ENCODE measurements around the gene SLC26A11. TPM values are rescaled to one million over a fixed set of nuclear protein-coding genes. Genes with fewer than 3 reads are reported as not detected.

The SLC26A11 gene
- total RNA-seq, 3 donors from 2014 or later (not counting 1 experiment from before 2014, with no cell fraction given), result 33.9 to 37.6 (median 35.8) TPM

- Mint-ChIP-seq H3K36me3 (no peaks in the 10 kb centered on the region), H3K27ac (no peak overlapping the region)
Observed at GRCh38 chr17:80202197-80202596, 18.0 kb upstream of the SLC26A11 start.

GRCh38 chr17:80203471-80203963, 16.7 kb upstream of the SLC26A11 start:
- Histone ChIP-seq H3K9me3 (ENCODE audit: control insufficient read depth, insufficient read depth, low read length) (no peaks in the 10 kb centered on the region), H3K4me1 (ENCODE audit: control insufficient read depth, insufficient read depth, low read length) (no peaks in the 10 kb centered on the region), H3K36me3 (ENCODE audit: control insufficient read depth, insufficient read depth, low read length) (no peaks in the 10 kb centered on the region), H3K27ac (ENCODE audit: low read length) (no peak overlapping the region), H3K27me3 (ENCODE audit: control insufficient read depth, insufficient read depth, low read length) (no peaks in the 10 kb centered on the region), H3K4me3 (ENCODE audit: low read length) (no peak overlapping the region)
- ATAC-seq, result no peak
- H3K27ac Mint-ChIP-seq, result no peak overlapping the region
- H3K4me1 Mint-ChIP-seq, result no peaks in the 10 kb centered on the region
- H3K36me3 Mint-ChIP-seq, result no peaks in the 10 kb centered on the region
- H3K9me3 Mint-ChIP-seq, result no peaks in the 10 kb centered on the region
- H3K4me3 Mint-ChIP-seq, result no peak overlapping the region
- no peak for TF ChIP-seq CTCF (IDR thresholded peaks at IDR 0.05)
- no peaks in the 10 kb centered on the region for H3K27me3 Mint-ChIP-seq (ENCODE audit: low read depth in 2 of 2)
- 65% methylated on average over 11 of the region's 11 CpGs for WGBS (ENCODE audit: insufficient coverage)
- no peak for DNase-seq
- intact Hi-C loops (cut with micrococcal nuclease), result no loop called here

More at GRCh38 chr17:80202197-80202596, 18.0 kb upstream of the SLC26A11 start:
- intact Hi-C loops (cut with micrococcal nuclease), result no loop called here
- H3K27me3 Mint-ChIP-seq (ENCODE audit: low read depth in 2 of 2), result no peaks in the 10 kb centered on the region
- no peaks in the 10 kb centered on the region for H3K4me1 Mint-ChIP-seq
- DNase-seq (no peak), ATAC-seq (no peak)
- H3K4me3 ChIP-seq (ENCODE audit: low read length), result no peak overlapping the region
- no peak overlapping the region for H3K27ac ChIP-seq (ENCODE audit: low read length)
- no peaks in the 10 kb centered on the region for H3K9me3 Mint-ChIP-seq
- H3K4me1 ChIP-seq (ENCODE audit: control insufficient read depth, insufficient read depth, low read length), result no peaks in the 10 kb centered on the region
- 94% methylated on average over 17 of the region's 17 CpGs for WGBS (ENCODE audit: insufficient coverage)
- no peak overlapping the region for H3K4me3 Mint-ChIP-seq
- H3K36me3 ChIP-seq (ENCODE audit: control insufficient read depth, insufficient read depth, low read length), result no peaks in the 10 kb centered on the region
- no peaks in the 10 kb centered on the region for H3K27me3 ChIP-seq (ENCODE audit: control insufficient read depth, insufficient read depth, low read length)
- TF ChIP-seq CTCF (IDR thresholded peaks at IDR 0.05), result no peak
- H3K9me3 ChIP-seq (ENCODE audit: control insufficient read depth, insufficient read depth, low read length), result no peaks in the 10 kb centered on the region

DNA sequence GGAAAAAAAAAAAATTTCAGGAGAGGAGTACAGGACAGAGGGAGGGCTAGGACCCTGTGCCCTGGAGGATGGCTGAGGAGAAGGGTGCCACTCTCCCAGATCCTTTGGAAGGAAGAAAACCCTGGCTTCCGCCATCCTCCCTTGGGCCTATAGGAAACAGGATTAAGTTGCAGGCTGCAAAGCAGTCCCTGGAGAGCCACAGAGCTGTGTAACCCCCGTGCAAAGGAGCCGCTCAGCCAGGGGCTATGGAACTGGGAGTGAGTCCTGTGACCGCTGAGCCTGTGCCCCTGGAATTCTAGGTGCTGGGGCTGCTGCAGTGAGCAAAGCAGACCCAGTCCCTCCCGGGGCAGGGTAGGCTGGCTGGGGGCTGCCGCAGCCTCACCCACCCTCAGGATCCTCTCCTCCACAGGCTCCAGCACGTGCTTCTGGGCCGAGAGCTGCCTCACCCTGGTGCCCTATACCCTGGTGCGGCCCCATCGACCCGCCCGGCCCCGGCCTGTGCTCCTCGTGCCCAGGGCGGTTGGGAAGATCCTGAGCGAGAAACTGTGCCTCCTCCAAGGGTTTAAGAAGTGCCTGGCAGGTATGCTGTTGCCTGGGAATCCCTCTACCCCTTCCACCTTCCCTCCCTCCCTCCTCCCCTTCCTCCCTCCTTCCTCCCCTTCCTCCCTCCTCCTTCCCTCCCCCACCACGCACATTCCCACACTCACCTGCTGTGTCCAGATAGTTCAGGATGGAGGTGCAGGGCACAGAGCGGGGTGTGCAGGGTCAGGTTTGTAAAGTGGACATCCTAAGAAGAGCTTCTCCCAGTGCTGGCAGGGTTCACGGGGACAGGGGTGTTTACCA, 15.4 kb upstream of the SLC26A11 start:
- intact Hi-C loops (cut with micrococcal nuclease), result no loop called here
- H3K36me3 Mint-ChIP-seq, result no peaks in the 10 kb centered on the region
- no peaks in the 10 kb centered on the region for H3K9me3 Mint-ChIP-seq
- H3K27ac ChIP-seq (ENCODE audit: low read length), result no peak overlapping the region
- no peaks in the 10 kb centered on the region for H3K27me3 ChIP-seq (ENCODE audit: control insufficient read depth, insufficient read depth, low read length)
- no peak overlapping the region for H3K27ac Mint-ChIP-seq
- H3K27me3 Mint-ChIP-seq (ENCODE audit: low read depth in 2 of 2), result no peaks in the 10 kb centered on the region
- no peak overlapping the region for H3K4me3 Mint-ChIP-seq
- WGBS (ENCODE audit: insufficient coverage), result 94% methylated on average over 19 of the region's 19 CpGs
- H3K36me3 ChIP-seq (ENCODE audit: control insufficient read depth, insufficient read depth, low read length), result peaks cover 9% of the 10 kb centered on the region
- H3K9me3 ChIP-seq (ENCODE audit: control insufficient read depth, insufficient read depth, low read length), result no peaks in the 10 kb centered on the region
- no peaks in the 10 kb centered on the region for H3K4me1 Mint-ChIP-seq
- no peak for ATAC-seq
- H3K4me3 ChIP-seq (ENCODE audit: low read length), result no peak overlapping the region
- DNase-seq, result no peak
- no peak for TF ChIP-seq CTCF (IDR thresholded peaks at IDR 0.05)
- H3K4me1 ChIP-seq (ENCODE audit: control insufficient read depth, insufficient read depth, low read length), result no peaks in the 10 kb centered on the region
